Measurements from ENCODE around the gene ANO7.

The ANO7 gene

GRCh38 chr2:241202681-241203080 lies 14.2 kb downstream of the ANO7 start:
- no peak for DNase-seq
- Histone ChIP-seq H3K4me3 (ENCODE audit: control insufficient read depth in 1 of 7, extremely low read depth in 1 of 7, insufficient read depth in 4 of 7, low read depth in 2 of 7, low read length in 6 of 7) (no peak overlapping the region), H3K9me3 (ENCODE audit: control extremely low read depth in 1 of 5, control insufficient read depth in 4 of 5, insufficient read depth in 2 of 5, low read depth in 1 of 5, low read length in 4 of 5) (no peaks in the 10 kb centered on the region), H3K27ac (ENCODE audit: insufficient read depth in 1 of 2, low read depth in 1 of 2, low read length in 2 of 2, poor library complexity in 1 of 2, severe bottlenecking in 2 of 2) (no peak overlapping the region), H3K36me3 (ENCODE audit: control insufficient read depth in 4 of 4, insufficient read depth in 4 of 4, low read length in 3 of 4) (no peaks in the 10 kb centered on the region), H3K27me3 (replicated peaks in 2 of 5; ENCODE audit: control insufficient read depth in 4 of 5, insufficient read depth in 5 of 5, low read length in 4 of 5) (no peaks in the 10 kb centered on the region), H3K4me1 (ENCODE audit: control extremely low read depth in 1 of 4, control insufficient read depth in 4 of 4, insufficient read depth in 4 of 4, low read length in 3 of 4) (peaks cover 0 to 39% (median 25%) of the 10 kb centered on the region in 4 experiments)
- POLR2A ChIA-PET: no interaction called here
- CTCF ChIA-PET: interaction anchor here (0.6 kb wide), 1 partner anchor 21 kb away, joined by 3 read pairs; no protein-coding TSS in a partner anchor
- WGBS (ENCODE audit: insufficient coverage): 100% methylated on average over 2 of the region's 9 CpGs

- H3K27ac ChIP-seq (ENCODE audit: insufficient read depth in 1 of 2, low read depth in 1 of 2, low read length in 2 of 2, poor library complexity in 1 of 2, severe bottlenecking in 2 of 2): no peak overlapping the region
- peaks cover 0 to 39% (median 25%) of the 10 kb centered on the region in 4 experiments for H3K4me1 ChIP-seq (ENCODE audit: control extremely low read depth in 1 of 4, control insufficient read depth in 4 of 4, insufficient read depth in 4 of 4, low read length in 3 of 4)
- no peak for DNase-seq
- no peaks in the 10 kb centered on the region for H3K27me3 ChIP-seq (replicated peaks in 2 of 5; ENCODE audit: control insufficient read depth in 4 of 5, insufficient read depth in 5 of 5, low read length in 4 of 5)
- no peak overlapping the region for H3K4me3 ChIP-seq (ENCODE audit: control insufficient read depth in 1 of 7, extremely low read depth in 1 of 7, insufficient read depth in 4 of 7, low read depth in 2 of 7, low read length in 6 of 7)
- H3K9me3 ChIP-seq (ENCODE audit: control extremely low read depth in 1 of 5, control insufficient read depth in 4 of 5, insufficient read depth in 2 of 5, low read depth in 1 of 5, low read length in 4 of 5): no peaks in the 10 kb centered on the region
- ChIA-PET CTCF (no interaction called here), POLR2A (no interaction called here)
- 99% methylated on average over 25 of the region's 27 CpGs for WGBS (ENCODE audit: insufficient coverage)
- H3K36me3 ChIP-seq (ENCODE audit: control insufficient read depth in 4 of 4, insufficient read depth in 4 of 4, low read length in 3 of 4): no peaks in the 10 kb centered on the region
These were observed 14.9 kb downstream of the ANO7 start for GRCh38 chr2:241203218-241204009.

DNA sequence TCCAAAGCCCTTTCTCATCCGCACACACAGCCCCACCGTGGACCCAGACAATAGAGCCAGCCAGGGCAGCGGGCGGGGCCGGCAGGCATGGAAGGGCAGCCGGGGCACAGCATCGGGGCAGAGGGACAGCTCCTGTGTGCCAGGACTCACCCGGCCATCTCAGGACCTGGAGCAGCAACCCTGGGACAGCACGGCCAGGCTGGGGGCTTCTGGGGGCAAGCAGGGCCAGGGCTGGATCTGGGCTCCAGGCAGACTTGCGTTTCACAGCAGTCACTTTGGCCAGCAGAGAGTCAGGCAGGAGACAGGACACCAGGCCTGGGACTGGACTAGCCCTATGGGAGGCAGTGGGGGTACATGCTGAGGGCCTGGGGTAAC lies 15.5 kb downstream of the ANO7 start:
- Histone ChIP-seq H3K4me3 (ENCODE audit: control insufficient read depth in 1 of 7, extremely low read depth in 1 of 7, insufficient read depth in 4 of 7, low read depth in 2 of 7, low read length in 6 of 7) (no peak overlapping the region), H3K27ac (ENCODE audit: insufficient read depth in 1 of 2, low read depth in 1 of 2, low read length in 2 of 2, poor library complexity in 1 of 2, severe bottlenecking in 2 of 2) (no peak overlapping the region), H3K9me3 (ENCODE audit: control extremely low read depth in 1 of 5, control insufficient read depth in 4 of 5, insufficient read depth in 2 of 5, low read depth in 1 of 5, low read length in 4 of 5) (no peaks in the 10 kb centered on the region), H3K27me3 (replicated peaks in 2 of 5; ENCODE audit: control insufficient read depth in 4 of 5, insufficient read depth in 5 of 5, low read length in 4 of 5) (no peaks in the 10 kb centered on the region), H3K4me1 (ENCODE audit: control extremely low read depth in 1 of 4, control insufficient read depth in 4 of 4, insufficient read depth in 4 of 4, low read length in 3 of 4) (peaks cover 0 to 39% (median 25%) of the 10 kb centered on the region in 4 experiments), H3K36me3 (ENCODE audit: control insufficient read depth in 4 of 4, insufficient read depth in 4 of 4, low read length in 3 of 4) (no peaks in the 10 kb centered on the region)
- CTCF ChIA-PET: no interaction called here
- 99% methylated on average over 10 of the region's 10 CpGs for WGBS (ENCODE audit: insufficient coverage)
- POLR2A ChIA-PET: no interaction called here
- DNase-seq: no peak

GRCh38 chr2:241204490-241204889 lies 16.0 kb downstream of the ANO7 start:
- Histone ChIP-seq H3K4me1 (ENCODE audit: control extremely low read depth in 1 of 4, control insufficient read depth in 4 of 4, insufficient read depth in 4 of 4, low read length in 3 of 4) (peaks cover 0 to 38% (median 25%) of the 10 kb centered on the region in 4 experiments), H3K27me3 (replicated peaks in 2 of 5; ENCODE audit: control insufficient read depth in 4 of 5, insufficient read depth in 5 of 5, low read length in 4 of 5) (no peaks in the 10 kb centered on the region), H3K36me3 (ENCODE audit: control insufficient read depth in 4 of 4, insufficient read depth in 4 of 4, low read length in 3 of 4) (no peaks in the 10 kb centered on the region), H3K27ac (ENCODE audit: insufficient read depth in 1 of 2, low read depth in 1 of 2, low read length in 2 of 2, poor library complexity in 1 of 2, severe bottlenecking in 2 of 2) (no peak overlapping the region), H3K9me3 (ENCODE audit: control extremely low read depth in 1 of 5, control insufficient read depth in 4 of 5, insufficient read depth in 2 of 5, low read depth in 1 of 5, low read length in 4 of 5) (no peaks in the 10 kb centered on the region), H3K4me3 (ENCODE audit: control insufficient read depth in 1 of 7, extremely low read depth in 1 of 7, insufficient read depth in 4 of 7, low read depth in 2 of 7, low read length in 6 of 7) (no peak overlapping the region)
- no peak for DNase-seq
- WGBS (ENCODE audit: insufficient coverage): 29% methylated on average over 3 of the region's 4 CpGs
- CTCF ChIA-PET: no interaction called here
- POLR2A ChIA-PET: no interaction called here

GRCh38 chr2:241205086-241205485 lies 16.6 kb downstream of the ANO7 start:
- Histone ChIP-seq H3K27ac (ENCODE audit: insufficient read depth in 1 of 2, low read depth in 1 of 2, low read length in 2 of 2, poor library complexity in 1 of 2, severe bottlenecking in 2 of 2) (no peak overlapping the region), H3K4me3 (ENCODE audit: control insufficient read depth in 1 of 7, extremely low read depth in 1 of 7, insufficient read depth in 4 of 7, low read depth in 2 of 7, low read length in 6 of 7) (no peak overlapping the region), H3K36me3 (ENCODE audit: control insufficient read depth in 4 of 4, insufficient read depth in 4 of 4, low read length in 3 of 4) (no peaks in the 10 kb centered on the region), H3K9me3 (ENCODE audit: control extremely low read depth in 1 of 5, control insufficient read depth in 4 of 5, insufficient read depth in 2 of 5, low read depth in 1 of 5, low read length in 4 of 5) (no peaks in the 10 kb centered on the region), H3K27me3 (replicated peaks in 2 of 5; ENCODE audit: control insufficient read depth in 4 of 5, insufficient read depth in 5 of 5, low read length in 4 of 5) (no peaks in the 10 kb centered on the region), H3K4me1 (ENCODE audit: control extremely low read depth in 1 of 4, control insufficient read depth in 4 of 4, insufficient read depth in 4 of 4, low read length in 3 of 4) (peaks cover 0 to 32% (median 23%) of the 10 kb centered on the region in 4 experiments)
- POLR2A ChIA-PET: no interaction called here
- CTCF ChIA-PET: no interaction called here
- DNase-seq: no peak
- WGBS (ENCODE audit: insufficient coverage): 100% methylated on average over 3 of the region's 3 CpGs

DNA sequence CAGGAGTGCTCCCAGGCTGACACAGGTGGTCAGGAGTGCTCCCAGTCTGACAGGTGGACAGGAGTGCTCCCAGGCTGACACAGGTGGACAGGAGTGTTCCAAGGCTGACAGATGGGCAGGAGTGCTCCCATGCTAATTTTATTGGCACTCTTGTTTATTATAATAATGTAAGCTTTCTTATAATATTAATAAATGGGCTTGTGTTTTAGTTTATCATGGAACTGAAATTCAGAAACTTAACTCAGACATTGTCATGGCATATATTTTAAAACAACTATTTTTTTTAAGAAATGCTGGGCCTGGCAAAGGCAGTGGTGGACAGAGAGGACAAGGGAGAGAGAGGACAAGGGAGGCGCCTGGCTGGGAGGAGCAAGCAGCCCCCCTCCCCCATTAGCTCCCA lies 18.7 kb downstream of the ANO7 start:
- no CpG with 5 or more reads among the region's 1 CpG for WGBS (ENCODE audit: insufficient coverage)
- no peaks in the 10 kb centered on the region for H3K9me3 ChIP-seq (ENCODE audit: control extremely low read depth in 1 of 5, control insufficient read depth in 4 of 5, insufficient read depth in 2 of 5, low read depth in 1 of 5, low read length in 4 of 5)
- no peaks in the 10 kb centered on the region for H3K36me3 ChIP-seq (ENCODE audit: control insufficient read depth in 4 of 4, insufficient read depth in 4 of 4, low read length in 3 of 4)
- H3K4me1 ChIP-seq (ENCODE audit: control extremely low read depth in 1 of 4, control insufficient read depth in 4 of 4, insufficient read depth in 4 of 4, low read length in 3 of 4): peaks cover 0 to 24% (median 10%) of the 10 kb centered on the region in 4 experiments
- no peaks in the 10 kb centered on the region for H3K27me3 ChIP-seq (replicated peaks in 2 of 5; ENCODE audit: control insufficient read depth in 4 of 5, insufficient read depth in 5 of 5, low read length in 4 of 5)
- CTCF ChIA-PET: interaction anchor here (1.2 kb wide), 1 partner anchor 44 kb away, joined by 4 read pairs; no protein-coding TSS in a partner anchor
- H3K27ac ChIP-seq (ENCODE audit: insufficient read depth in 1 of 2, low read depth in 1 of 2, low read length in 2 of 2, poor library complexity in 1 of 2, severe bottlenecking in 2 of 2): no peak overlapping the region
- H3K4me3 ChIP-seq (ENCODE audit: control insufficient read depth in 1 of 7, extremely low read depth in 1 of 7, insufficient read depth in 4 of 7, low read depth in 2 of 7, low read length in 6 of 7): no peak overlapping the region
- DNase-seq: no peak
- POLR2A ChIA-PET: no interaction called here

DNA sequence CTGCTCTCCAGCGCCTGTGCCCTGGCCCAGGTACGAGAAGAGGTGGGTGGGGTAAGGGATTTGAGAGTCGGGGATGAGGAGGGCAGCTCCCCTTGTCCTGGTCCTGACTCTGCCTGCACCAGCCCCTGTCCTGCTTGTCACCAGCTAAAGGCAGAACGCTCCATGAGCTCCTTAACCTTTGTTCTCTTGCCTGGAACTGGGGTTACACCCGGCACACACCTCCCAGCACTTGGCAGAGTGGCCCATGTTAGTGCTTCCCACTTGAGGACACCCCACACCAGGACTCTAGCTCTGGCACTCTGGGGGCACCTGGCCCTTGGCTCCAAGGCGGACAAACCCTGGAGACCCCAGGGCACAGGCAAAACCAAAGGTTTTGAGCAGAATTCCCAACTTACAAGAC lies 19.2 kb downstream of the ANO7 start:
- Histone ChIP-seq H3K27ac (ENCODE audit: insufficient read depth in 1 of 2, low read depth in 1 of 2, low read length in 2 of 2, poor library complexity in 1 of 2, severe bottlenecking in 2 of 2) (no peak overlapping the region), H3K4me1 (ENCODE audit: control extremely low read depth in 1 of 4, control insufficient read depth in 4 of 4, insufficient read depth in 4 of 4, low read length in 3 of 4) (peaks cover 0 to 20% (median 6%) of the 10 kb centered on the region in 4 experiments), H3K4me3 (ENCODE audit: control insufficient read depth in 1 of 7, extremely low read depth in 1 of 7, insufficient read depth in 4 of 7, low read depth in 2 of 7, low read length in 6 of 7) (no peak overlapping the region), H3K27me3 (replicated peaks in 2 of 5; ENCODE audit: control insufficient read depth in 4 of 5, insufficient read depth in 5 of 5, low read length in 4 of 5) (no peaks in the 10 kb centered on the region), H3K36me3 (ENCODE audit: control insufficient read depth in 4 of 4, insufficient read depth in 4 of 4, low read length in 3 of 4) (no peaks in the 10 kb centered on the region), H3K9me3 (ENCODE audit: control extremely low read depth in 1 of 5, control insufficient read depth in 4 of 5, insufficient read depth in 2 of 5, low read depth in 1 of 5, low read length in 4 of 5) (no peaks in the 10 kb centered on the region)
- POLR2A ChIA-PET: no interaction called here
- DNase-seq: no peak
- 96% methylated on average over 4 of the region's 6 CpGs for WGBS (ENCODE audit: insufficient coverage)
- CTCF ChIA-PET: interaction anchor here (1.2 kb wide), 1 partner anchor 44 kb away, joined by 4 read pairs; no protein-coding TSS in a partner anchor

All from common myeloid progenitor, CD34-positive (primary cell).